Stimulated activated CD8-positive, alpha-beta memory T cell treated with anti-CD3 and anti-CD28 coated beads, Interleukin-12 subunit alpha, Interleukin-12 subunit beta, amount 100 ng/mL, for 24 hours (primary cell): ENCODE results near the gene RSU1.
A peak's percentile ranks its signal among the peaks of the same experiment; 100 is the strongest.
"Not testable (repeated sequence)": the region's sequence is repeated elsewhere in the genome, so short reads cannot be mapped to it uniquely, and the experiment has no call there.

Experiments used
- DNase-seq: peaks from one replicate; pipeline ENCODE4 v3.0.0-alpha.2; 2020; ENCODE audit errors: extremely low read depth

The RSU1 gene

GRCh38 chr10:16780338-16780880, 36.8 kb downstream of the RSU1 start:
- no peak for DNase-seq

- DNase-seq = peak; percentile 61
Measured at GRCh38 chr10:16779384-16779915, 37.8 kb downstream of the RSU1 start.

GRCh38 chr10:16777473-16778370, 39.5 kb downstream of the RSU1 start:
- no peak for DNase-seq

- DNase-seq = no peak
Measured at GRCh38 chr10:16776896-16777295, 40.3 kb downstream of the RSU1 start.

- DNase-seq = no peak
Measured at GRCh38 chr10:16773334-16773733, 43.9 kb downstream of the RSU1 start.

GRCh38 chr10:16770670-16771069, 46.6 kb downstream of the RSU1 start:
- DNase-seq = no peak

- DNase-seq = no peak
Measured at GRCh38 chr10:16770141-16770540, 47.1 kb downstream of the RSU1 start.

- no peak for DNase-seq
Measured at GRCh38 chr10:16769331-16769730, 47.9 kb downstream of the RSU1 start.

GRCh38 chr10:16768702-16769101, 48.5 kb downstream of the RSU1 start:
- no peak for DNase-seq

- no peak for DNase-seq
Measured at GRCh38 chr10:16765509-16766375, 51.5 kb downstream of the RSU1 start.

- no peak for DNase-seq
Measured at GRCh38 chr10:16761300-16761699, 55.9 kb downstream of the RSU1 start.

- no peak for DNase-seq
Measured at GRCh38 chr10:16756561-16757221, 60.5 kb downstream of the RSU1 start.

- DNase-seq = no peak
Measured at GRCh38 chr10:16754765-16755164, 62.5 kb downstream of the RSU1 start.

- DNase-seq = not testable (repeated sequence)
Measured at GRCh38 chr10:16752849-16753248, 64.4 kb downstream of the RSU1 start.

- DNase-seq = no peak
Measured at GRCh38 chr10:16752099-16752498, 65.1 kb downstream of the RSU1 start.

GRCh38 chr10:16751244-16751643, 66.0 kb downstream of the RSU1 start:
- no peak for DNase-seq

GRCh38 chr10:16750461-16750860, 66.8 kb downstream of the RSU1 start:
- DNase-seq = no peak

- DNase-seq = no peak
Measured at GRCh38 chr10:16748749-16749148, 68.5 kb downstream of the RSU1 start.

GRCh38 chr10:16746856-16747255, 70.4 kb downstream of the RSU1 start:
- DNase-seq = no peak

GRCh38 chr10:16745061-16745460, 72.2 kb downstream of the RSU1 start:
- no peak for DNase-seq

- DNase-seq = no peak
Measured at GRCh38 chr10:16742165-16742960, 74.9 kb downstream of the RSU1 start.
